IMR-90 (cell line): ENCODE results near the gene TRIM22. TPM values are rescaled to one million over a fixed set of nuclear protein-coding genes. Genes with fewer than 3 reads are reported as not detected.
"Not testable (repeated sequence)": the region's sequence is repeated elsewhere in the genome, so short reads cannot be mapped to it uniquely, and the experiment has no call there.

ENCODE experiments used
- ATAC-seq: fragments of 200-7000 bp; cut with Tn5 transposase; 2 replicates; pipeline ENCODE4 v1.9.1; 2020; ENCODE audit warnings: low read depth, mild to moderate bottlenecking, moderate library complexity
- BruUV-seq: library from RNA; stranded (reverse); fragments of 400-500 nt; replicated peaks from 2 replicates; lab custom pipeline; 2021; lab: Mats Ljungman, UMichigan
- CTCF ChIA-PET: fragments of 300-600 bp; formaldehyde crosslinking; extraction: SDS; loops from one replicate; lab custom pipeline; 2021; ENCODE audit warnings: antibody characterized with exemption; lab: Yijun Ruan, JAX
- POLR2A ChIA-PET: fragments of 300-600 bp; sonication (Branson Sonifier 250); formaldehyde crosslinking; loops from one replicate; lab custom pipeline; 2022; ENCODE audit warnings: antibody characterized with exemption; ENCODE audit not compliant: unreplicated experiment; lab: Charles Lee
- DNase-seq: peaks from one replicate; pipeline ENCODE4 v3.0.0; 2013
- H2AFZ ChIP-seq: replicated peaks from 2 replicates; pipeline ENCODE3; 2013; ENCODE audit warnings: low read length, mild to moderate bottlenecking; ENCODE audit not compliant: poor library complexity
- H2AK5ac ChIP-seq: 2 replicates; pipeline ENCODE4 v1.6.1; 2013; ENCODE audit warnings: low read depth, low read length, inconsistent platforms
- H2AK9ac ChIP-seq: replicated peaks from 2 replicates; pipeline ENCODE3; 2013; ENCODE audit warnings: mild to moderate bottlenecking, low read depth, low read length, moderate library complexity; ENCODE audit not compliant: poor library complexity
- H2BK120ac ChIP-seq: 2 replicates; pipeline ENCODE4 v1.6.1; 2013; ENCODE audit warnings: low read depth, low read length, inconsistent platforms
- H2BK15ac ChIP-seq: 3 replicates; pipeline ENCODE4 v1.6.1; 2013; ENCODE audit warnings: low read depth, low read length, inconsistent platforms
- H2BK20ac ChIP-seq: 2 replicates; pipeline ENCODE4 v1.6.1; 2013; ENCODE audit warnings: low read depth, mild to moderate bottlenecking, inconsistent platforms, low read length, moderate library complexity
- H2BK5ac ChIP-seq: 2 replicates; pipeline ENCODE4 v1.6.1; 2013; ENCODE audit warnings: mild to moderate bottlenecking, low read depth, low read length, inconsistent platforms; ENCODE audit not compliant: poor library complexity, severe bottlenecking
- H3K14ac ChIP-seq: replicated peaks from 2 replicates; pipeline ENCODE4 v1.6.1; 2013; ENCODE audit warnings: low read depth, low read length, inconsistent platforms
- H3K18ac ChIP-seq: 2 replicates; pipeline ENCODE4 v1.6.1; 2013; ENCODE audit warnings: low read depth, low read length, control low read depth
- H3K23ac ChIP-seq: 2 replicates; pipeline ENCODE4 v1.6.1; 2013; ENCODE audit warnings: low read depth, low read length, inconsistent platforms
- H3K27ac ChIP-seq: 2 replicates; pipeline ENCODE4 v1.5.1; 2013; ENCODE audit warnings: mild to moderate bottlenecking, control low read depth, low read length; ENCODE audit not compliant: insufficient read depth
- H3K27me3 ChIP-seq: 2 replicates; pipeline ENCODE4 v1.6.1; 2013; ENCODE audit warnings: low read length; ENCODE audit not compliant: control insufficient read depth, insufficient read depth
- H3K36me3 ChIP-seq: 2 replicates; pipeline ENCODE4 v1.6.1; 2013; ENCODE audit warnings: low read length, mixed read lengths; ENCODE audit not compliant: control insufficient read depth, insufficient read depth
- H3K4ac ChIP-seq: 2 replicates; pipeline ENCODE4 v1.6.1; 2013; ENCODE audit warnings: low read depth, low read length, inconsistent platforms
- H3K4me1 ChIP-seq: 2 replicates; pipeline ENCODE4 v1.6.1; 2013; ENCODE audit warnings: low read length, mixed read lengths; ENCODE audit not compliant: control insufficient read depth, insufficient read depth
- H3K4me2 ChIP-seq: 2 replicates; pipeline ENCODE4 v1.6.1; 2013; ENCODE audit warnings: low read depth, mild to moderate bottlenecking, control low read depth, low read length, moderate library complexity
- H3K4me3 ChIP-seq: 2 replicates; pipeline ENCODE4 v1.5.1; 2013; ENCODE audit warnings: low read depth, mild to moderate bottlenecking, control low read depth, low read length, moderate library complexity; ENCODE audit not compliant: insufficient read depth
- H3K56ac ChIP-seq: 2 replicates; pipeline ENCODE4 v1.6.1; 2013; ENCODE audit warnings: low read length, inconsistent platforms; ENCODE audit not compliant: insufficient read depth; ENCODE audit errors: extremely low read depth
- H3K79me1 ChIP-seq, 2 experiments: 2 replicates each; pipeline ENCODE4 v1.6.1; 2013; ENCODE audit warnings: low read length in 2 of 2, inconsistent platforms in 1 of 2, low read depth in 1 of 2
- H3K9ac ChIP-seq: 2 replicates; pipeline ENCODE4 v1.6.1; 2013; ENCODE audit warnings: low read depth, low read length, control low read depth
- H3K9me1 ChIP-seq: 2 replicates; pipeline ENCODE4 v1.6.1; 2013; ENCODE audit warnings: low read length, inconsistent platforms; ENCODE audit not compliant: insufficient read depth
- H3K9me3 ChIP-seq: 2 replicates; pipeline ENCODE4 v1.6.1; 2013; ENCODE audit warnings: low read length; ENCODE audit not compliant: control insufficient read depth, insufficient read depth
- H4K20me1 ChIP-seq: 2 replicates; pipeline ENCODE4 v1.6.1; 2013; ENCODE audit warnings: low read length, inconsistent platforms; ENCODE audit not compliant: insufficient read depth
- H4K5ac ChIP-seq: 2 replicates; pipeline ENCODE4 v1.6.1; 2013; ENCODE audit warnings: mild to moderate bottlenecking, low read depth, low read length, control low read depth
- H4K8ac ChIP-seq, 2 experiments: 2 replicates each; pipeline ENCODE4 v1.6.1; 2013; ENCODE audit warnings: low read depth in 2 of 2, low read length in 2 of 2, control low read depth in 1 of 2, inconsistent platforms in 1 of 2
- H4K91ac ChIP-seq: 2 replicates; pipeline ENCODE4 v1.6.1; 2013; ENCODE audit warnings: low read depth, low read length, inconsistent platforms; ENCODE audit not compliant: insufficient read depth
- WGBS, 2 experiments: methylation state at CpG; one replicate each; pipeline versions ENCODE4 v1.1.5 to v1.1.7; 2013; ENCODE audit warnings: missing lambda C conversion rate in 2 of 2; ENCODE audit not compliant: insufficient read length in 1 of 2; ENCODE audit errors: extremely low coverage in 2 of 2; 5-methylcytosine and 5-hydroxymethylcytosine counted together
- dilution Hi-C: fragments of 300-500 bp; cut with HindIII; formaldehyde crosslinking; loops from one replicate; pipeline ENCODE4 v1.14.3; 2018; ENCODE audit warnings: low sequenced_read_pairs; ENCODE audit not compliant: unreplicated experiment
- in situ Hi-C: fragments of 300-500 bp; cut with MboI; formaldehyde crosslinking; loops from 3 replicates; pipeline ENCODE4 v1.14.3; 2019; ENCODE audit warnings: low sequenced_read_pairs, inconsistent platforms, mixed read lengths
- intact Hi-C: fragments of 100-400 bp; cut with micrococcal nuclease; formaldehyde crosslinking; loops from 2 replicates; pipeline ENCODE4 v1.10.0; 2022
- polyA plus RNA-seq, 3 experiments: library from polyadenylated mRNA; depleted of rRNA; stranded (reverse); fragments of >200 nt; gene quantifications; 2 replicates each; pipeline ENCODE4 v1.2.3, GENCODE V29; 2012; ENCODE audit warnings: low replicate concordance in 1 of 3
- total RNA-seq: library from RNA; depleted of rRNA; stranded (reverse); fragments of >200 nt; gene quantifications from 2 replicates; pipeline ENCODE4 v1.2.3, GENCODE V29; 2012

TRIM22 gene
- total and polyA plus RNA-seq, 2 of the 4 experiments (the other 2 are of a cell fraction): 43.6 to 46.8 TPM

DNA sequence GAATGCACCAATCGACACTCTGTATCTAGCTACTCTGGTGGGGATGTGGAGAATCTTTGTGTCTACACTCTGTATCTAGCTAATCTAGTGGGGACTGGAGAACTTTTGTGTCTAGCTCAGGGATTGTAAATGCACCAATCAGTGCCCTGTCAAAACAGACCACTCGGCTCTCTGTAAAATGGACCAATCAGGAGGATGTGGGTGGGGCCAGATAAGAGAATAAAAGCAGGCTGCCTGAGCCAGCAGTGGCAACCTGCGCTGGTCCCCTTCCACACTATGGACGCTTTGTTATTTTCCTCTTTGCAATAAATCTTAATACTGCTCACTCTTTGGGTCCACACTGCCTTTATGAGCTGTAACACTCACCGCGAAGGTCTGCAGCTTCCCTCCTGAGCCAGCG, 6.0 kb upstream of the TRIM22 start:
- peak overlapping the region; percentile 62; the same call in 1 of the 2 replicates for H3K4me2 ChIP-seq
- H2AFZ ChIP-seq, H2AK9ac ChIP-seq, H3K14ac ChIP-seq, H3K27me3 ChIP-seq, ATAC-seq, BruUV-seq, H2BK120ac ChIP-seq, H3K9ac ChIP-seq, H3K9me3 ChIP-seq, H3K4me1 ChIP-seq, H2BK15ac ChIP-seq, H3K18ac ChIP-seq, H2AK5ac ChIP-seq, H3K27ac ChIP-seq, H4K8ac ChIP-seq, H2BK20ac ChIP-seq, H4K91ac ChIP-seq, H4K5ac ChIP-seq, H3K23ac ChIP-seq, H2BK5ac ChIP-seq, H3K56ac ChIP-seq, H3K4ac ChIP-seq, DNase-seq, H4K20me1 ChIP-seq, H3K9me1 ChIP-seq, dilution Hi-C loops: not testable (repeated sequence)
- peaks cover 26 to 44% of the 10 kb centered on the region in 2 experiments; a peak in 3 of 4 replicates for H3K79me1 ChIP-seq
- in situ Hi-C loops (loop anchor here (25.0 kb wide), 1 partner anchor 679 kb away; no protein-coding TSS in a partner anchor), intact Hi-C loops (loop anchor here (1.0 to 10.0 kb wide), 5 partner anchors 62 to 319 kb away; partner anchors contain the start of gene OR52N2)
- no CpG with 5 or more reads among the region's 7 CpGs for WGBS, 2 experiments
- POLR2A ChIA-PET: interaction anchor here (0.6 kb wide), 1 partner anchor 396 kb away, joined by 4 read pairs; no protein-coding TSS in a partner anchor
- peak overlapping the region; percentile 56 for H3K4me3 ChIP-seq
- CTCF ChIA-PET: interaction anchor here (0.6 to 0.7 kb wide), 3 partner anchors 10 to 898 kb away, joined by 3 read pairs; no protein-coding TSS in a partner anchor
- H3K36me3 ChIP-seq: peaks cover 11% of the 10 kb centered on the region
